Cardiac muscle cell (in vitro differentiated cells and primary cell): ENCODE measurements around the gene CCL20. TPM values are rescaled to one million over a fixed set of nuclear protein-coding genes. Genes with fewer than 3 reads are reported as not detected.
"Not testable (repeated sequence)": the region's sequence is repeated elsewhere in the genome, so short reads cannot be mapped to it uniquely, and the experiment has no call there.

Source experiments
- DNase-seq, 2 donors: peaks; one replicate each; pipeline versions ENCODE4 v3.0.0 to v3.0.0-alpha.2; 2010 to 2017; ENCODE audit warnings: low read depth in 1 of 2, low spot score in 1 of 2
- H3K27ac ChIP-seq: fragments of 200-600 bp; sonication (generic); 2 replicates; pipeline ENCODE4 v1.5.1; 2016
- H3K27me3 ChIP-seq: fragments of 200-600 bp; sonication (generic); 2 replicates; pipeline ENCODE4 v1.6.0; 2016; ENCODE audit warnings: control low read depth
- H3K36me3 ChIP-seq: fragments of 200-600 bp; sonication (generic); 2 replicates; pipeline ENCODE4 v1.5.1; 2016; ENCODE audit warnings: control low read depth
- H3K4me1 ChIP-seq: fragments of 200-600 bp; sonication (generic); 2 replicates; pipeline ENCODE4 v1.8.1; 2017; ENCODE audit warnings: low read depth, mild to moderate bottlenecking, mixed run types
- H3K4me3 ChIP-seq: fragments of 200-600 bp; sonication (generic); 2 replicates; pipeline ENCODE4 v1.5.1; 2016; ENCODE audit warnings: mild to moderate bottlenecking
- H3K9me3 ChIP-seq: fragments of 200-600 bp; sonication (generic); 2 replicates; pipeline ENCODE4 v1.5.1; 2017; ENCODE audit warnings: low read depth, mild to moderate bottlenecking, control low read depth
- polyA plus RNA-seq: library from polyadenylated mRNA; unstranded; fragments of >200 nt; fragmentation: Nextera tagmentation; extraction: Ambion mirVana; gene quantifications from 2 replicates; pipeline ENCODE4 v1.2.1, GENCODE V29; 2016
- total RNA-seq: library from RNA; depleted of rRNA; stranded (reverse); fragments of >200 nt; gene quantifications from 2 replicates; pipeline ENCODE4 v1.2.3, GENCODE V29; 2016
- TF ChIP-seq, protein P1 (sequence below): IDR thresholded peaks from 2 replicates; pipeline ENCODE4 v1.5.1; 2012; ENCODE audit warnings: low read depth, mild to moderate bottlenecking, low read length

CCL20 gene
- total and polyA plus RNA-seq, 2 experiments from 2014 or later, result 0.21 TPM; not detected in 1

DNA sequence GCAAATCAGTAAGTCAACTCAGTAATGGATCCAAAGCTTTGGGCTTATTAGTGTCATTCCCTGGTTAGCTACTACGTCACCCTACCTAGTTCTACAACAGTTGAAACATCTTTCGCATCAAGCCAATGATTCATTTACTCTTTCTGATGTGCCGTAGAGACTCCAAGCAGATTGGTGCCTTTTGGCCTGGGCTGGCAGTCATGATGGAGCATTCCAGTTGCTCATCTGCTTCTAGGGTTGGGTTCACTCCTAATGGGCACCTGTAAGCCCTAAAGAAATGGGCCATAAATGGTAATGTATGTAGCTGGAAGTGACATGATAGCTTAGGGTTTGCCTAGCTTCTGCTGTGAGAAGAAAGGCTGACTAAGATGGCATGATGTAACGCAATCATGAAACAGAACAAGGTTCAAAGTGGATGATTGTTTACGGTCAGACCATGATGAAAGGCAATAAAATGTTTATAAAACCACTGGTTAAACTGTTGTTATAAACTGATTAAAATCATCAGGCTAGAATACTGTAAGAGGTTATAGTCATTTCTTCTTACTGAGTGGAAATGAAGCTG, 20.4 kb upstream of the CCL20 start:
- DNase-seq, result no peak
- Histone ChIP-seq H3K27me3 (no peaks in the 10 kb centered on the region), H3K9me3 (no peaks in the 10 kb centered on the region), H3K27ac (no peak overlapping the region), H3K4me3 (no peak overlapping the region), H3K36me3 (no peaks in the 10 kb centered on the region), H3K4me1 (no peaks in the 10 kb centered on the region)
- TF ChIP-seq, protein P1, sequence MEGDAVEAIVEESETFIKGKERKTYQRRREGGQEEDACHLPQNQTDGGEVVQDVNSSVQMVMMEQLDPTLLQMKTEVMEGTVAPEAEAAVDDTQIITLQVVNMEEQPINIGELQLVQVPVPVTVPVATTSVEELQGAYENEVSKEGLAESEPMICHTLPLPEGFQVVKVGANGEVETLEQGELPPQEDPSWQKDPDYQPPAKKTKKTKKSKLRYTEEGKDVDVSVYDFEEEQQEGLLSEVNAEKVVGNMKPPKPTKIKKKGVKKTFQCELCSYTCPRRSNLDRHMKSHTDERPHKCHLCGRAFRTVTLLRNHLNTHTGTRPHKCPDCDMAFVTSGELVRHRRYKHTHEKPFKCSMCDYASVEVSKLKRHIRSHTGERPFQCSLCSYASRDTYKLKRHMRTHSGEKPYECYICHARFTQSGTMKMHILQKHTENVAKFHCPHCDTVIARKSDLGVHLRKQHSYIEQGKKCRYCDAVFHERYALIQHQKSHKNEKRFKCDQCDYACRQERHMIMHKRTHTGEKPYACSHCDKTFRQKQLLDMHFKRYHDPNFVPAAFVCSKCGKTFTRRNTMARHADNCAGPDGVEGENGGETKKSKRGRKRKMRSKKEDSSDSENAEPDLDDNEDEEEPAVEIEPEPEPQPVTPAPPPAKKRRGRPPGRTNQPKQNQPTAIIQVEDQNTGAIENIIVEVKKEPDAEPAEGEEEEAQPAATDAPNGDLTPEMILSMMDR, result no peak

GRCh38 chr2:227796045-227796711, 17.5 kb upstream of the CCL20 start:
- Histone ChIP-seq H3K4me1 (no peaks in the 10 kb centered on the region), H3K36me3 (no peaks in the 10 kb centered on the region), H3K27me3 (no peaks in the 10 kb centered on the region), H3K9me3 (no peaks in the 10 kb centered on the region), H3K27ac (no peak overlapping the region), H3K4me3 (no peak overlapping the region)
- TF ChIP-seq, protein P1, result no peak
- no peak for DNase-seq

DNA sequence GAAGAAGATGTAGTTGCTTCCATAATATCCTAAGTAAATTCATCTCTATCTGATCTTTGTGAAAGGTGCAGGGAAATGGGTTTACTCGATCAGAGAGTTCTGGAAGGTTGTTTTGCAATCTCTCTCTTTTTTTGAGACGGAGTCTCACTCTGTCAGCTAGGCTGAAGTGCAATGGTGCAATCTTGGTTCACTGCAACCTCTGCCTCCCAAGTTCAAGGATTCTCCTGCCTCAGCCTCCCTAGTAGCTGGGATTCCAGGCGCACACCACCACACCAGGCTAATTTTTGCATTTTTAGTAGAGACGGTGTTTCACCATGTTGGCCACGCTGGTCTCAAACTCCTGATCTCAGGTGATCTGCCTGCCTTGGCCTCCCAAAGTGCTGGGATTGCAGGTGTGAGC, 16.9 kb upstream of the CCL20 start:
- H3K27me3 ChIP-seq, H3K4me3 ChIP-seq, H3K4me1 ChIP-seq, H3K9me3 ChIP-seq, H3K27ac ChIP-seq, DNase-seq, H3K36me3 ChIP-seq: not testable (repeated sequence)

DNA sequence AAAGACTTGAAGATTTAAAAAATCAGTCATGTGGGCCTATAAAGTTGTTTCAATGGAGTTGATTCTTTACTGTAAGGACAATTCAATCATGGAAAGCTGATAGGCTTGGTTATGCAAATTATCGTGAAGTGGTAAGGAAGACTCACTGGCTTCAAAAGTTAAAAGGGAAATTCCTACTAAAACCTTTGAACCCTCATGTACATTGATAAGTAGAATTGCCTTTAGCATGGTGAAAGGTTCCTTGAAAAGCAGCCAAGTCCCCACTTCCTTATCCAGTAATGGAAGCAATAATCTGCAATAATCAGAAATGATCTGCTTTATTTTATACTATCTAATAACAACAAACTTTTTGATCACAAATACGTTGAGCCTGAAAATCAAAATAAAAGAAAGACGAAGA, 14.4 kb upstream of the CCL20 start:
- Histone ChIP-seq H3K4me1 (no peaks in the 10 kb centered on the region), H3K36me3 (no peaks in the 10 kb centered on the region), H3K27me3 (no peaks in the 10 kb centered on the region), H3K9me3 (no peaks in the 10 kb centered on the region), H3K27ac (no peak overlapping the region), H3K4me3 (no peak overlapping the region)
- no peak for DNase-seq
- TF ChIP-seq, protein P1, result no peak

GRCh38 chr2:227802882-227803281, 10.8 kb upstream of the CCL20 start:
- H3K4me1 ChIP-seq, result no peaks in the 10 kb centered on the region
- no peaks in the 10 kb centered on the region for H3K27me3 ChIP-seq
- H3K36me3 ChIP-seq, result no peaks in the 10 kb centered on the region
- no peak overlapping the region for H3K4me3 ChIP-seq
- H3K9me3 ChIP-seq, result no peaks in the 10 kb centered on the region
- DNase-seq, result no peak
- H3K27ac ChIP-seq, result no peak overlapping the region
- TF ChIP-seq, protein P1, result no peak

DNA sequence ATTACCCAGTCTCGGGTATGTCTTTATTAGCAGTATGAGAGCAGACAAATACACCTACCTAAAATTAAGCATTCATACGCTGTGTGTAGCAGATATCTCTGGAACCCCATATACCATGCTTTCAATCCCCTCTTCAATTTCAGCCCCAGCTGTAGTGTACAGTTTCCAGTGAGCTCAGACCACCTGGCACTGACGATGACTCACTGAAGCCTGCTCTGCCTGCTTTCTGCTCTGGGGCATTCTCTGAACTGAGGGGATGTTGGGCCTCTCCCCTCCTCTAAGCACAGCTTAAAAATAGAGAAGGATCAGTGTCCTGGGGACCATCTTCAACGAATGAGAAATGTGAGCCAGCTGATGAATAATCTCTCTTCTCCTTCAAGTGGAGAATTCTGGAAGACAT, 8.7 kb upstream of the CCL20 start:
- TF ChIP-seq, protein P1, result no peak
- no peaks in the 10 kb centered on the region for H3K4me1 ChIP-seq
- H3K27me3 ChIP-seq, result no peaks in the 10 kb centered on the region
- H3K27ac ChIP-seq, result no peak overlapping the region
- no peak overlapping the region for H3K4me3 ChIP-seq
- no peaks in the 10 kb centered on the region for H3K36me3 ChIP-seq
- no peak for DNase-seq
- no peaks in the 10 kb centered on the region for H3K9me3 ChIP-seq
